PC-3 (cell line): Measurements from ENCODE around the gene ATL1.

Experiments
- EZH2 ChIP-seq: fragments of 300-600 bp; sonication (generic); IDR thresholded peaks from one replicate; pipeline ENCODE4 v1.6.1; 2017; ENCODE audit warnings: antibody characterized with exemption, mild to moderate bottlenecking, low read length; ENCODE audit not compliant: unreplicated experiment
- EZH2phosphoT487 ChIP-seq: fragments of 300-600 bp; sonication (generic); IDR thresholded peaks from 2 replicates; pipeline ENCODE4 v1.6.1; 2018; ENCODE audit warnings: mild to moderate bottlenecking, antibody characterized with exemption, low read length, borderline replicate concordance
- TF ChIP-seq, protein P1 (sequence below): fragments of 300-600 bp; sonication (generic); conservative IDR thresholded peaks from 2 replicates; pipeline ENCODE4 v1.5.1; 2017; ENCODE audit warnings: antibody characterized with exemption, low read depth, mild to moderate bottlenecking, low read length

GRCh38 chr14:50670196-50670865, 110.4 kb downstream of the ATL1 start:
- TF ChIP-seq, protein P1, sequence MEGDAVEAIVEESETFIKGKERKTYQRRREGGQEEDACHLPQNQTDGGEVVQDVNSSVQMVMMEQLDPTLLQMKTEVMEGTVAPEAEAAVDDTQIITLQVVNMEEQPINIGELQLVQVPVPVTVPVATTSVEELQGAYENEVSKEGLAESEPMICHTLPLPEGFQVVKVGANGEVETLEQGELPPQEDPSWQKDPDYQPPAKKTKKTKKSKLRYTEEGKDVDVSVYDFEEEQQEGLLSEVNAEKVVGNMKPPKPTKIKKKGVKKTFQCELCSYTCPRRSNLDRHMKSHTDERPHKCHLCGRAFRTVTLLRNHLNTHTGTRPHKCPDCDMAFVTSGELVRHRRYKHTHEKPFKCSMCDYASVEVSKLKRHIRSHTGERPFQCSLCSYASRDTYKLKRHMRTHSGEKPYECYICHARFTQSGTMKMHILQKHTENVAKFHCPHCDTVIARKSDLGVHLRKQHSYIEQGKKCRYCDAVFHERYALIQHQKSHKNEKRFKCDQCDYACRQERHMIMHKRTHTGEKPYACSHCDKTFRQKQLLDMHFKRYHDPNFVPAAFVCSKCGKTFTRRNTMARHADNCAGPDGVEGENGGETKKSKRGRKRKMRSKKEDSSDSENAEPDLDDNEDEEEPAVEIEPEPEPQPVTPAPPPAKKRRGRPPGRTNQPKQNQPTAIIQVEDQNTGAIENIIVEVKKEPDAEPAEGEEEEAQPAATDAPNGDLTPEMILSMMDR = no peak
- TF ChIP-seq EZH2 (no peak), EZH2phosphoT487 (no peak)
